Left ventricle myocardium inferior (tissue), 1 donor: ENCODE data around the gene HDAC4. TPM values are rescaled to one million over a fixed set of nuclear protein-coding genes. Genes with fewer than 3 reads are reported as not detected.

Experiments used
- DNase-seq: peaks from one replicate; pipeline ENCODE4 v3.0.0-alpha.2; 2020
- H3K27ac ChIP-seq: fragments of 200-600 bp; replicated peaks from 2 replicates; pipeline ENCODE4 v1.8.0; 2021
- H3K27me3 ChIP-seq: fragments of 200-600 bp; 2 replicates; pipeline ENCODE4 v1.8.0; 2021; ENCODE audit warnings: low read depth
- H3K36me3 ChIP-seq: fragments of 200-600 bp; 2 replicates; pipeline ENCODE4 v1.8.0; 2021
- H3K4me1 ChIP-seq: fragments of 200-600 bp; 2 replicates; pipeline ENCODE4 v1.8.0; 2021
- H3K4me3 ChIP-seq: fragments of 200-600 bp; 2 replicates; pipeline ENCODE4 v1.8.0; 2021; ENCODE audit warnings: mild to moderate bottlenecking, moderate library complexity
- H3K9me3 ChIP-seq: fragments of 200-600 bp; replicated peaks from 2 replicates; pipeline ENCODE4 v1.8.0; 2021
- intact Hi-C: fragments of 100-400 bp; cut with micrococcal nuclease; formaldehyde crosslinking; loops from one replicate; pipeline ENCODE4 v1.11.0; 2022
- total RNA-seq: library from RNA; stranded (reverse); fragmentation: NEBNext Ultra II Directional; extraction: Animal tissue kit (Norgen Biotek cat#: 25700); gene quantifications from one replicate; pipeline ENCODE4 v1.2.1, GENCODE V29; 2021
- TF ChIP-seq, protein P1 (sequence below): fragments of 200-600 bp; IDR thresholded peaks from 2 replicates; pipeline ENCODE4 v1.8.0; 2021; ENCODE audit warnings: antibody characterized with exemption, mild to moderate bottlenecking, borderline replicate concordance
- donor health status: DM: no; HTN: yes; CAD: no; lungs with severe emphysema.

The HDAC4 gene
- total RNA-seq, 1 donor from 2014 or later: 23.9 TPM

DNA sequence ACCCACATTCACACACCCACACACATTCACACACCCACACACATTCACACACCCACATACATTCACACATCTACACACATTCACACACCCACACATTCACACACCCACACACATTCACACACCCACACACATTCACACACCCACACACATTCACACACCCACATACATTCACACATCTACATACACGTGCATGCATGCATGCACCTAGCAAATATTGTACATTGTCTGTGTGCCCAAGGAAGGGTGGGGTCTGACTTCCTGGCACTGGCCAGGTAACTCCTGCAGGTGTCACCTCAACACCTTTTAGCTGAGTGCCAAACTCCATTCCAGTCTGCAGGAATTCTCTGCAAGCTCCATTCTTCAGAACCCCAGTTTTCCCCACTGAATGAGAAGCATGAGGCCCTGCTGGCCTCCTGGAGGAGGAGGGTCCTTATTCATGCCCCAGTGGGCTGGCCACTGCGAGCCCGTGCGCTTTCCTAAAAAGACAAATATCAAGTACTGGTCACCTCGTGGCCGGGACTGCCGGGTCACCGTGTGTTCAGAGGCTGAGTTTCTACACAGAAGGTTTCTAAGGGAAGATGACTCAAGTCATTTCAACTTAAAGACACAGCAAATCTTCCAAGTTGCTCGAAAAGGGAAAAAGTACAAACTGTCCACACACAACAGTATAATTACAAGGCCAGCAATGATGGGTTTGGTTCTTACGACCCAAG lies 131.5 kb downstream of the HDAC4 start:
- H3K9me3 ChIP-seq: no peaks in the 10 kb centered on the region
- no peaks in the 10 kb centered on the region for H3K36me3 ChIP-seq
- no peak for DNase-seq
- intact Hi-C loops: no loop called here
- H3K4me1 ChIP-seq: peaks cover 60% of the 10 kb centered on the region
- TF ChIP-seq, protein P1, sequence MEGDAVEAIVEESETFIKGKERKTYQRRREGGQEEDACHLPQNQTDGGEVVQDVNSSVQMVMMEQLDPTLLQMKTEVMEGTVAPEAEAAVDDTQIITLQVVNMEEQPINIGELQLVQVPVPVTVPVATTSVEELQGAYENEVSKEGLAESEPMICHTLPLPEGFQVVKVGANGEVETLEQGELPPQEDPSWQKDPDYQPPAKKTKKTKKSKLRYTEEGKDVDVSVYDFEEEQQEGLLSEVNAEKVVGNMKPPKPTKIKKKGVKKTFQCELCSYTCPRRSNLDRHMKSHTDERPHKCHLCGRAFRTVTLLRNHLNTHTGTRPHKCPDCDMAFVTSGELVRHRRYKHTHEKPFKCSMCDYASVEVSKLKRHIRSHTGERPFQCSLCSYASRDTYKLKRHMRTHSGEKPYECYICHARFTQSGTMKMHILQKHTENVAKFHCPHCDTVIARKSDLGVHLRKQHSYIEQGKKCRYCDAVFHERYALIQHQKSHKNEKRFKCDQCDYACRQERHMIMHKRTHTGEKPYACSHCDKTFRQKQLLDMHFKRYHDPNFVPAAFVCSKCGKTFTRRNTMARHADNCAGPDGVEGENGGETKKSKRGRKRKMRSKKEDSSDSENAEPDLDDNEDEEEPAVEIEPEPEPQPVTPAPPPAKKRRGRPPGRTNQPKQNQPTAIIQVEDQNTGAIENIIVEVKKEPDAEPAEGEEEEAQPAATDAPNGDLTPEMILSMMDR: no peak
- H3K27me3 ChIP-seq: no peaks in the 10 kb centered on the region
- no peak overlapping the region for H3K27ac ChIP-seq
- H3K4me3 ChIP-seq: no peak overlapping the region

GRCh38 chr2:239268549-239268948 lies 132.3 kb downstream of the HDAC4 start:
- Histone ChIP-seq H3K9me3 (no peaks in the 10 kb centered on the region), H3K36me3 (no peaks in the 10 kb centered on the region), H3K27me3 (no peaks in the 10 kb centered on the region), H3K4me1 (peaks cover 64% of the 10 kb centered on the region), H3K27ac (peak overlapping the region; percentile 80), H3K4me3 (no peak overlapping the region)
- intact Hi-C loops: no loop called here
- TF ChIP-seq, protein P1: no peak
- DNase-seq: no peak

GRCh38 chr2:239268082-239268481 lies 132.7 kb downstream of the HDAC4 start:
- intact Hi-C loops: no loop called here
- Histone ChIP-seq H3K36me3 (no peaks in the 10 kb centered on the region), H3K27ac (peak overlapping the region; percentile 80), H3K4me1 (peaks cover 68% of the 10 kb centered on the region), H3K27me3 (no peaks in the 10 kb centered on the region), H3K4me3 (no peak overlapping the region), H3K9me3 (no peaks in the 10 kb centered on the region)
- TF ChIP-seq, protein P1: no peak
- no peak for DNase-seq

DNA sequence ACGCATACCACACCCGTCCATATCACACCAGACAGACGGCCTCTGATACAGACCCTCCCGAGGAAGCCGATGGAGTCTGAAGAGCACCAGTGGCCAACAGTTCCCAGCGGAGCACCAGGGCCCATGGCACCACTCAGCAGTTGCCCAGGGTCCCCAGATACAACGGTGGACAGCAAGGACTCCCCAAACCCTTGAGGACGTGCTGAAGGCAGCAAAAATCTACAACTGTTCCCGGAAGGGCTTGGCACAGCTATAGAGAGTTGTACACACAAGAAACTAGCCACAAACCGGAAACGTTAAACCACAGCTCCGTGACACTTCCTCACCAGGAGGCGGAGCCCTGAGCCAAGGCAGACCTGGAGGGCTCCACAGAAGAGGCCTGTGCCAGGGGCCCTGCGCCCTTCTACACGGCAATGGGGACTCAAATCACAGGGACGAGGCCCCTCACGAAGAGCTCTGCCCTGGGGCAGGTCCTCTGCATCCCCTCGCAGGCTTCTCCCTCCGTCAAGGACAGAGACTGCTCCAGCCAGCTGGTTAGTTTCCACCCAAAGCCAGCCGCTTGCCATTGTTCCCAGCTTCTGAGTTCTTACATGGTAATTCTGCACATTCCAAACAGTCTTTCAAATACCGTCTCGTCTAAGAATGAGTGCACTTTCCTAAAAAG lies 133.4 kb downstream of the HDAC4 start:
- H3K9me3 ChIP-seq: no peaks in the 10 kb centered on the region
- H3K4me3 ChIP-seq: peak overlapping the region; percentile 32
- no peaks in the 10 kb centered on the region for H3K27me3 ChIP-seq
- peak overlapping the region; percentile 80 for H3K27ac ChIP-seq
- intact Hi-C loops: no loop called here
- H3K4me1 ChIP-seq: peaks cover 75% of the 10 kb centered on the region
- no peak for DNase-seq
- TF ChIP-seq, protein P1: peak; percentile 28
- no peaks in the 10 kb centered on the region for H3K36me3 ChIP-seq

DNA sequence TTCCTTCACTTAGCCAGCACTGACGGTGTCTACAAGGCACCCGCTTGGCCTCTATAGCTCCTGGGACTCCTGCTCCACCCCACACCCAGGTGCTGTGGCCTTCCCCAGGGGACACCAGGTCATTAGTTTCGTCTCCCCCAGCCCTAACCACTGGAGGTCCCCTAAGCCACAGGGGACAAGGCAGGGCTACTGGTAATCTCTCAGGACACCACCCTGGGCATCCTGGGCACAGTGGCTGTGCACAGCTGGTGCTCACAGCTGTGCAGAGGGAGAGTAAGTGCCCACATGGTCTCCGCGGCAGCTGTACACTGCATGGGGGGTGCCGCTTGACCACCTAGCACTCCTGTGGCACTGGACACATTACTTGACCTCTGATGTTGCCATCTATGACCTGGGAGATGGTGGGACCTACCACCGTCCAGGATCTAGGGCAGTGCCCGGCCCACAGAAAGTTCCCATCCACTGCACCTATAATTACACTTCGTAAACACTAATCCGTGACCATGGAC lies 134.0 kb downstream of the HDAC4 start:
- Histone ChIP-seq H3K36me3 (no peaks in the 10 kb centered on the region), H3K4me1 (peaks cover 81% of the 10 kb centered on the region), H3K9me3 (no peaks in the 10 kb centered on the region), H3K4me3 (peak overlapping the region; percentile 32), H3K27ac (peak overlapping the region; percentile 80), H3K27me3 (no peaks in the 10 kb centered on the region)
- intact Hi-C loops: no loop called here
- DNase-seq: no peak
- TF ChIP-seq, protein P1: no peak
